Germinal center (tissue), 1 donor: ENCODE data around the gene STEAP1B.

Experiments
- DNase-seq: peaks from one replicate; pipeline ENCODE4 v3.0.0; 2012; ENCODE audit warnings: mixed read lengths, low spot score

Gene STEAP1B

DNA sequence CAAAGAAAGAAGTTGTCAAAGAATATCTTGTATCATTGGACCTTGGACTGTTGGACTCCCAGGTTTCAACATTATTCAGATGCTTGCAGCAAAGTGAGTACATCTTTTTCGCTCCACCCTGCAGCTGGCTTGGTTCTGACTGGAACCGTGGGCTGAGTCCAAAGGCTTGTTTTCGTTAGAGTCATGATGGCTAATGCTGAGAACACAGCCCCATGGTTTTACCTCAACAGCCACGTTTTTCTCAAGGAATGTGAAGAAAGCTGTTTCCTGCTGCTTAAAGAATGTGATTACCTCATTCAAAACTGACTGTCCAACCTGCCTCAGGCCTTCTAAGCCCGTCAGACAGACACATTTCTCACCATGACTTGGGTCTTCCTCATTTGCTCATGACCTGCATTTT lies 69.5 kb downstream of the STEAP1B start:
- no peak for DNase-seq

DNA sequence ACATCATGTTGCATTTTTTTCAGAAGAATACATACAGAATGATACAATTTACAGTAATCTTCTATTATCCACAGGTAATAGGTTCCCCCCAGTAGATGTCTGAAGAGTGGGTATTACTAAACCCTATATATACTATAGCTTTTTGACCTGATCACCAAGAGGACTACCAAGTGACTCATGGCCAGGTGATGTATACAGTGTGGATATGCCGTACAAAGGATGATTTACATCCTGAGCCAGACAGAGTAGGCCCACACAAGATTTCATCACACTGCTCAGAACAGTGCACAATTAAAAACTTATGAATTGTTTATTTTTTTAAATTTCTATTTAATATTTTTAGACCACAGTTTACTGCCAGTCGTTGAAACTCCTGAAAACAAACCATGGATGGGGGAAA lies 70.6 kb downstream of the STEAP1B start:
- DNase-seq: no peak

DNA sequence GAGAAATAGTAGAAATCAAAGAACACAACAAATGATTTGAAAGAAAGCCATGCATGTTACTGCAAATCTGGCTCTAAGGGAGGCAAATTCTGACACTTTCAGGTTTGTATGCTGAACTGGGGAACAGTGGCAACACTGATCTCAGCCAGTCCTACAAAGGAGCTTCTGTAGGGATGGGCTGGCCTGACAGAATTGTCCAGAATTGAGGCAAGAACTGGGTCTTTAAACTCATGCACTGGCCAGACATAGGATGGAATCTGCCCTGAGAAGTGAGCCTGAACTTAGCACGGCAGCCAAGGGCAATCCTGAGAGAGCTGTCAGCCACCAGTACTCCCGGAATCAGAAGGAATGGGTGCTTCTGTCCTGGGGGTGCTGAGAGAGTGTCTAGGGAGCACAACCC lies 72.1 kb downstream of the STEAP1B start:
- no peak for DNase-seq

GRCh38 chr7:22427104-22427503 lies 72.9 kb downstream of the STEAP1B start:
- no peak for DNase-seq

GRCh38 chr7:22426463-22427094 lies 73.4 kb downstream of the STEAP1B start:
- DNase-seq: no peak

DNA sequence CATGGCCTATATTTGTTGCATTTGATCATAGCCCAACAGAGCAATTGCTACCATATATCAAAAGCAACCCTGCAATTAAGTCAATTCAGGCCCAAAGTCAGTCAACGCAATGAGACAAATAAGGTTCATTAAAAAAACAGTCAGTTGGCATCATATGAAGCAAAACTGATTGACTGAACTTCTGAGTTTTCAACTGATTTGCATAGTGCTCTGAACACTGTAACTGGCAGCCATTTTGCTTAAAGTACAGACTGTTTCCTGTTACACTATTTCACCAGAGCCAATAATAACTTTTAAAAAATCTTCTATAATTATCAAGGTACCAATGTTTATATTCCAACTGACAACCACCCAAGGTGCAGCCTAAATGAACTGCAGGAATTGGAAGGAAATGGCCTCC lies 74.6 kb downstream of the STEAP1B start:
- peak; percentile 41 for DNase-seq

DNA sequence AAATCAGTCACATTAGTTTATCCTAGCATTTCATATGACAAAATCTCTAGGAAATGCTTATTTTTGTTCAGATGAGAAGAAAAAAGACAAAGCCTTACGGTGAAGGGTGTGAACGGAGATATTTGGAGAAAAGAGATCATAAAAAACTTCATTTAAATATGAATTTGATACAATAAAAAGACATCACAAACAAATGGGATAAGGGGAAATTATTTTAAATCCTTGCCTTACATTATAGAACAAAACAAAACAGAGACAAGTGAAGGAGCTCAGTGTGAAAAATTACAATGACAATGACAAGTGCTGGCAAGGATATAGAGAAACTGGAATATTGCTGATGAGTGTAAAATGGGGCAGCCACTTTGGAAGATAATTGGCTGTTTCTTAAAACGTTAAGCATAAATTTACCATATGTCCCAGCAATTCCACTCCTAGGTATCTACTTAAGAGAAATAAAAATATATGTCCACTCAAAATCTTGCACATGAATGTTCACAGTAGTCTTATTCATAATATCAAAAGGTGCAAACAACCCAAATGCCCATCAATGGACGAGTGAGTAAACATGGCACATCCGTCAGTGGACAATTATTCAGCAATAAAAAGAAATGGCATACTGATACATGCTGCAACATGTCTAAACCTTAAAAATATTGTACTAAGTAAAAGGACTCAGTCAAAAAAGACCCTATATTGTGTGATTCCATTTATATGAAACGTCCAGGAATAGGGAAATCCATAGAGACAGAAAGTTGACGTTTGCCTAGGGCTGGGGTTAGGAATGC lies 77.0 kb downstream of the STEAP1B start:
- no peak for DNase-seq

DNA sequence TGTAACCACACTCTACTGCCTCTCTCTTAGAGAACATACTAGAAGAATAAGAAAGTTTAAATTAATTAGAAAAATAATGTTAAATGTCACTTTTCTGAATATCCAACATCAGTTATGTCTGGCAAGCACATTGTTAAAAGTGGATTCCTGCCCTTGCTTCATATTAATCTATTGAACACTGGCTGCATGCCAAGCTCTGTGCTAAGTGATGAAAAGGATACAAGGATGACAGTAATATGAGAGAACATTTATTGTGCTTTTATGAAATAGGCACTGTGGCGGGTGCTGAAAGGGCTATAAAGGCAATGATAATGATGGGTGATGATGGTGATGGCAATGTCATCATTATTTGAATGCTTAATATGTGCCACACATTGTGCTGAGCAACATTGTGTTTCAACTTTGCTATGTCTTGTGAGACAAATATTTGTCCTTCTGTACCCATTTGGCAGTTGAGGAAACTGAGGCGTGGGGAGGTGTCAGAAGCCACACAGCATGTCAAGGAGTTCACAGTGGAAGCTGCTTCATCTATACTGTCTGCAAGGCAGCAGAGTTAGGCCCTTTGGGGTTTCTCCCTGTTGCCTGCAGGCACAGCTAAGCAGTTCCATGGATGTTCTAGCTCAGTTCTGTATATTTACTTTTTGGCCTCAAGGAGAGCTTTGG lies 78.9 kb downstream of the STEAP1B start:
- no peak for DNase-seq

GRCh38 chr7:22420008-22420407 lies 80.0 kb downstream of the STEAP1B start:
- DNase-seq: no peak

GRCh38 chr7:22419488-22419887 lies 80.5 kb downstream of the STEAP1B start:
- DNase-seq: no peak

- DNase-seq: no peak
Observed at GRCh38 chr7:22418251-22419046, 81.5 kb downstream of the STEAP1B start.

DNA sequence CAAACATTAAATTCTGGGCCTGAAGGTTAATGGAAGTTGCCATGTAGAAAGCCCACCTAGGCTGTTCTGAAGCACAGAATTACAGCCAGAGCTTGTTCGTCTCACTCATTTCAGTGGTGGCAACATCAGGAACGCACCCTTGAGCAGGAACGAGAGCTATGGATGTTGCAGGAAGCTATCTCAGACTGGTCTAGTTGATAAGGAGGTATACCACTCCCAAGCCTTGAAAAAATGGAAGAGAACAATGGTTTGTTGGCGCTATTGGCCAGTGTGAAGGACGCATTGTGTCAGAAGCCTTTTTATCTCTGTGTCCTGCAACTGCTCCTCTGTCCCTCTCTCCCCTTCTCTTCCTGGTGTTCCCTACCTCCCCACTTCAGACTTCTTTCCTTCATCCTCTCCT lies 82.1 kb downstream of the STEAP1B start:
- DNase-seq: no peak

DNA sequence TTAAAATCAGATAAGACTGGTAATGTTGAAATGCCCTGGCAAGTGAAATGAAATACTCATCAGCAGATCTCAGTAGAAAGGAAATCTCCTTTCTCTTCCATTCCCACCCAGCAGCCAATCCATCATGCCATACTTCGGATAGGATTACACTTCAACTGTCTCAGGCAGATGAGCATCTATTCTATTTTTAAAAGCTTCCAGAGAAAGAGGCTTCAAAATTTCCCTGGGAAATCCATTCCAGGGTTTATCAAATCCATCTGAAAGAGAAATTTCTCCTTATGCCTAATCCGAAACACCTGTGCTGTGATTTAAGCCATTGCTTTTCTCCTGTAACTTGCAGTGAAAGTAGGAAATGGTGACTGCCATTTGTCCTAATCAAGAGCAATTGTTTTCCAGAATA lies 82.6 kb downstream of the STEAP1B start:
- DNase-seq: no peak

DNA sequence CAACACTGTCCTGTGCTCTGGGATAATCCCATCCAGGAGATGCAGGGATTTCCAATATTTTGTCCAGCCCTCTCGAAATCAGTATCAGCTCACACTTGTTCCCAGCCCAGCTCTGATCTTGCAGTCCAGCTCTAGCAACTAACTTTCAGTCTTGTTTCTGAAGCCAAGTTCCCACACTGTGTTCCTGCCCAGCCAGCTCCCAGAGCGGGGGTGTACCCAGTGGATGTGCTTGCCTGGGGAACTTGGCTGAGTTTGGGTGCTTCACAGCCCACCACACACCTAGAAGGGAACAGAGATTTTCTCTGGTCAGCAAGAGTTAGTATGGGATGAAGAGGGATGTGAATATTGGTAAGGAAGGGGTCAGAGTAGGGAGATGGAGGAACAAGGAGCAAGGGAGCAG lies 85.6 kb downstream of the STEAP1B start:
- no peak for DNase-seq

DNA sequence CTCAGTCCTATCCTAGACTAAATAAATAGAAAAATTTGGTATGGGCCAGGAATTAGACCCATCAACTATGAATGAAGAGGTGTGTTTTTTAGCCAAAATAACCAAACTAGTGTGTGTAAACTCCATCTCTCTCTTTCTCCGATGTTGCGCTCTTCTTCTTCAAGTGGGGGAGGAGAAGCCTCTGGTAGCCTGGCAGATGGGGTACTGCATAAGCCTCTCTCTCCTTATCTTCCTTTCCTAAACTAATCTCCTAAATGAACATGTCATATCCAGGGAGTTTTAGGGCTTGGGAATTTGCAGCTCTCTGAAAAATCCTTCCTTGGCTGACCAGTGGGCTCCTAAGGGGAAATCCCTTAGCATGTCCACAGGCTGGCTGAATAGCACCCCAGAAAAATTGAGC lies 86.8 kb downstream of the STEAP1B start:
- no peak for DNase-seq

DNA sequence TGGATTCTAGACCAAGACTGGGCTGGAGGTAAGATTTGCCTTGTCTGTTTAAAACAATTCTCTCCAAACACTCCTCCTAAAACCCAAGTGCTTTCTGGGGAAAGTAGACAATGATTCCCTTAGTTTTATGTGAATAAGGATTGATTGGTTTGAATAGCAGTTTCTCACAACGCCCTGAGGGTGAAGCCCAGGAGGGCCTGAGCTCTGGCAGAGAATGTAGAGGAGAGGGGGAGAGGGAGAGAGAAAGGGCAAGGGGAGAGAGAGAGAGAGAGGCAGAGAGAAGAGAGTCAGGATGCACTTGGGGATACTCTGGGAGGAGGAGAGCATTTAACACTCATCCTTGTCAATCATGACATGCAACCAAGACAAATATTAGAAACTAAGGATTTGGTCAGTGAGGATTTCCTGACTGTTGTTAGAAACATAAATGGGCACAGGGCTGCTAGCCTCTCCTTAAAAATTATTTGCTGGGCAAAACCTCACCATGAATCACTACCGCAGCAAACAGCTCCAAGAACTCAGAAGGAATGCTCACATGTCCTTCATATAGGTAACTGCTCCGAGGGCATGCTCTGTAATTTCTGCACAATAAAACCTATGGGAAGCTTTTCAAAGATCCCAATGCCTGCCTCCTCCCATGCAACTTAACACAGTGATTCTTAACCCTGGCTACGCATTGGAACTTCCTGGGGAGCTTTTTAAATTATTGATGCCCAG lies 87.9 kb downstream of the STEAP1B start:
- no peak for DNase-seq

DNA sequence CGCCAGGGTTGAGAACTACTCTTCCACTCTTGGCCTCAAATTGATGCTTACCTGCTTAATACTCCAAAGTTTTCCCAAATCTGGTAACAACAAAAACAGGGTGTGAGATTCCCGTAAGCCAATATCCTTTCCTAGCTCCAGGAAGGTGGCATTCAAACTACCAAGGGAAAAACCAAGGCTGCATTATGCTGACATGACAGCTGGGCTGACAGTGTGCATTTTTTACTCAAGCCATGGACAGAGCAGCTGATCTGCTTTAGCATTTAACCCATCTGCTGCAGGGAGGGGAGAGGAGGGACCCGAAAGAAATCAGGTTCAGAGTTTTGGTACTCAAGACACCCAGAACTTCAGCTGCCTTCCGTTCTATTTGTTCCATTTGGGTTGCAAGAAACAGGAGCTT lies 93.3 kb downstream of the STEAP1B start:
- no peak for DNase-seq

GRCh38 chr7:22404421-22405023 lies 95.5 kb downstream of the STEAP1B start:
- DNase-seq: no peak

DNA sequence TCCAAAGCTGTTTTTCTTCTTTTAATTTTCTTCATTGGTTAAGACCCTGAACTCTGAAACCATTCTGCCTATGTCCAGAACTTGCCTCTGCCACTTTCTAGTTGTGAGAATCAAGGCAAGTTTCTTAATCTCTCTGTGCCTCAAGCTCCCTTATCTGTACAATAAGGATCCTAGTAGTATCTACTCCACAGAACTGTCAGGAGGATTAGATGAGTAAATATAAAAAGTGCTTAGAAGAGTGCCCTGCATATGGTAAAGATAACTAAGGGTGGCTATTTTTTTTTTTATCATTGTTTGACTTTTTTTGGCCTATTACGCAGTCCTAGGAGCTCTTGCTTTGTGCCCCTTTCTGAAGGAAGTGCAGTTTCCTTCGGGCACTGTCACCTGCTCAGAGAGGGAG lies 96.6 kb downstream of the STEAP1B start:
- DNase-seq: no peak

DNA sequence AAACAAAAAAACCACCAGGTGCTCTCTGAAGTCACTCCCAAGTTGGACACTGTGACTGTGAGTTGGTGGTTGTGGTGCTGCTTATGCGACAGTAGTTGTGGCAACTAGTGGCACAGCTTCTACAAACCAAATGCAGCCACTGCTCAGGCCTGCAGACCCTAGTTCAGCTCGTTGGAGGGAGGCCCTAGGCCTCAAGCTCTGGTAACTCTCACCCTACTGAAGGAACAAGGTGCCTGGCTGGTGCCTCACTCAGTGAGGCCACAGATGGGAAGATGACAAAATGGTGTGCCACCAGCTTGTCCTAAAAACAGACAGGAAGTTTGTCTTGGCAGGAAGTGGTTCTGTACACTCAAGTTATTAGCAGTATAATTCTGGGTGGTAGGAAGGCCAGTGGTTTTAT lies 97.7 kb downstream of the STEAP1B start:
- no peak for DNase-seq

DNA sequence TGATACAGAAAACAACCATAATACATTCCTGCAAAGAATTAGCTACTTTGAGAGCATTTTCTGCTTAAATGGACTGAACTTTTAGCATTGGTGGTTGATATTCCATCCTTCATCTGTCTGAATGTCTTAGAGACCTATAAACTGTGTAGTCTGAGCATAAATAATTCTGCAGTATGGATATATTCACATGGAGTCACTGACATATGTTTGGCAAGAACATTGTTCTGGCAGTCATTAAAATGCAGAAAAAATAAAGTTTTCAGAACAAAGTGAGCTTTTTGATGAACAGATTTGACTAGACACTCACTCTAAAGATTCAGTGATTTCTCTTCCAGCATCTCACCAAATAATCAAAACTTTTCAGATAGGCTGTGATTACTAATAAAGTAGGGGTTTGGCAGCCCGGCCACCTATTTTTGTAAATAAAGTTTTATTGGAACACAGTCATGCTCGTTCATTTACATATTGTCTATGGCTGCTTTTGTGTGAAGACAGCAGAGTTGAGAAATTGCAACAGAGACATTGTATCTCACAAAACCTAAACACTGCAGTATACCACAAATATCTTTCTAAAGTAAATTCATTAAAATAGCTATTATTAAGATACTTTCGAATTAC lies 98.9 kb downstream of the STEAP1B start:
- DNase-seq: no peak
